ENCODE data around the gene LAMC2.
A peak's percentile ranks its signal among the peaks of the same experiment; 100 is the strongest.
"Not testable (repeated sequence)": the region's sequence is repeated elsewhere in the genome, so short reads cannot be mapped to it uniquely, and the experiment has no call there.

The LAMC2 gene

GRCh38 chr1:183263886-183264602 is 78.0 kb downstream of the LAMC2 start:
- no peak for DNase-seq (ENCODE audit: low read depth)

GRCh38 chr1:183267646-183268431 is 81.8 kb downstream of the LAMC2 start:
- peak; percentile 97 for DNase-seq (ENCODE audit: low read depth)

GRCh38 chr1:183270541-183271141 is 84.6 kb downstream of the LAMC2 start:
- DNase-seq (ENCODE audit: low read depth): peak; percentile 88

GRCh38 chr1:183272390-183272848 is 86.4 kb downstream of the LAMC2 start:
- DNase-seq (ENCODE audit: low read depth): peak; percentile 82

- no peak for DNase-seq (ENCODE audit: low read depth)
Measured at GRCh38 chr1:183273300-183273699, 87.2 kb downstream of the LAMC2 start.

- not testable (repeated sequence) for DNase-seq (ENCODE audit: low read depth)
Measured at GRCh38 chr1:183273984-183274383, 87.9 kb downstream of the LAMC2 start.

- no peak for DNase-seq (ENCODE audit: low read depth)
Measured at GRCh38 chr1:183274836-183275235, 88.8 kb downstream of the LAMC2 start.

GRCh38 chr1:183275322-183275721 is 89.3 kb downstream of the LAMC2 start:
- no peak for DNase-seq (ENCODE audit: low read depth)

GRCh38 chr1:183276386-183277080 is 90.5 kb downstream of the LAMC2 start:
- DNase-seq (ENCODE audit: low read depth): no peak

GRCh38 chr1:183277821-183278738 is 92.0 kb downstream of the LAMC2 start:
- DNase-seq (ENCODE audit: low read depth): peak; percentile 48

GRCh38 chr1:183278739-183279591 is 92.9 kb downstream of the LAMC2 start:
- DNase-seq (ENCODE audit: low read depth): peak; percentile 62

- peak; percentile 92 for DNase-seq (ENCODE audit: low read depth)
Measured at GRCh38 chr1:183279835-183280234, 93.8 kb downstream of the LAMC2 start.

GRCh38 chr1:183281039-183281438 is 95.0 kb downstream of the LAMC2 start:
- DNase-seq (ENCODE audit: low read depth): peak; percentile 85

GRCh38 chr1:183281553-183282091 is 95.6 kb downstream of the LAMC2 start:
- DNase-seq (ENCODE audit: low read depth): peak; percentile 90

- no peak for DNase-seq (ENCODE audit: low read depth)
Measured at GRCh38 chr1:183282101-183282855, 96.2 kb downstream of the LAMC2 start.

GRCh38 chr1:183283286-183283685 is 97.2 kb downstream of the LAMC2 start:
- no peak for DNase-seq (ENCODE audit: low read depth)

- DNase-seq (ENCODE audit: low read depth): no peak
Measured at GRCh38 chr1:183284086-183284485, 98.0 kb downstream of the LAMC2 start.

GRCh38 chr1:183285256-183285655 is 99.2 kb downstream of the LAMC2 start:
- DNase-seq (ENCODE audit: low read depth): no peak

GRCh38 chr1:183285746-183286145 is 99.7 kb downstream of the LAMC2 start:
- DNase-seq (ENCODE audit: low read depth): no peak

All from stromal cell of bone marrow (primary cell).